HG03139 (cell line): ENCODE measurements around the gene MAOA.
"Not testable (repeated sequence)": the region's sequence is repeated elsewhere in the genome, so short reads cannot be mapped to it uniquely, and the experiment has no call there.

Source experiments
- ATAC-seq: cut with Tn5 transposase; IDR thresholded peaks from one replicate; pipeline ENCODE4 v1.9.1; 2021; ENCODE audit not compliant: unreplicated experiment

Gene MAOA

DNA sequence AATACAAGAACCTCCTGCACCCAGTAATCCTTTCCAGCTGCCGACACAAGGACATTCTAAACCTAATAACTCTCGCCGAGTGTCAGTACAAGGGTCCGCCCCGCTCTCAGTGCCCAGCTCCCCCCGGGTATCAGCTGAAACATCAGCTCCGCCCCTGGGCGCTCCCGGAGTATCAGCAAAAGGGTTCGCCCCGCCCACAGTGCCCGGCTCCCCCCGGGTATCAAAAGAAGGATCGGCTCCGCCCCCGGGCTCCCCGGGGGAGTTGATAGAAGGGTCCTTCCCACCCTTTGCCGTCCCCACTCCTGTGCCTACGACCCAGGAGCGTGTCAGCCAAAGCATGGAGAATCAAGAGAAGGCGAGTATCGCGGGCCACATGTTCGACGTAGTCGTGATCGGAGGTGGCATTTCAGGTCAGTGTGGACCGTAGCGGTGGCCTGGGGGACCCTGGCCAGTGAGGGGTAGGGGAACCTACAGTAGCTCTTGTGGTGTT lies at the start of gene MAOA:
Gene MAOA (plus strand): TSS at position 295 of the 490 bp plus-strand sequence. CDS start 43 bp downstream, at position 338.
- no peak for ATAC-seq

DNA sequence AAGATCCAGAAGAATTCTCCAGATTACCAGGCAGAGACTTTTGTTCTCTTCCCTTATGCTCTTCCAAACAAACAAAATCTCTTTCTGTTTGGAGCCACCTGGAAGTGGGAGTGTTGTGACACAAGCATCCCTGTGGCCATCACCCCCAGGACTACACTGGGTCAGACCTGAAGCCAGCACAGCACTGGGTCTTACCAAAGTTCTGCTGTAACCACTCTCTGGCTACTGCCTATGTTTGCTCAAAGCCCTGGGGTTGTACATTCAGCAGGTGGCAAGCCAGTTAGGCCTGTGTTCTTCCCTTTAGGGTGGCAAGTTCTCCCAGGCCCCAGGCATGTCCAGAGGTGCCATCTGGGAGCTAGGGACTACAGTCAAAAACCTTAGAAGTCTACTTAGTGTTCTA lies 43.7 kb upstream of the MAOA start:
- ATAC-seq = no peak

DNA sequence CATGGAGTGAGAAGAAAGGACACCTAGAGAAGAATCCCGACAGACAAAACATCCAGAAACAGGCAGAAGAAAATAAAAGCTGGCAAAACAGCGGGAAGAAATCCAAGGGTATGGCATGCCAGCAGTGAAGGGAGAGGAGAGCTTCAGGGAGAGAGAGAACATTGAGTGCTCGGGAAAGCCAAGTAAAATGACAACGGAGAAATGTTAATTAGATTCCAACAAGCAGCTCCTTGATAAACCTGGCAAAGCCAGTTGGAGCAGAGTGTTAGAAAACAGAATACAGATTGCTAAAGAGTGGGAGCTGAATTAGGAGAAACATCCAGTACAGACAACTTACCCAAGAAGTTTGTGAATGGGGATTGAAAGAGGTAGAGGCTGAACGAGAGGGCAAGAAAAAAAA lies 40.4 kb upstream of the MAOA start:
- ATAC-seq = no peak

DNA sequence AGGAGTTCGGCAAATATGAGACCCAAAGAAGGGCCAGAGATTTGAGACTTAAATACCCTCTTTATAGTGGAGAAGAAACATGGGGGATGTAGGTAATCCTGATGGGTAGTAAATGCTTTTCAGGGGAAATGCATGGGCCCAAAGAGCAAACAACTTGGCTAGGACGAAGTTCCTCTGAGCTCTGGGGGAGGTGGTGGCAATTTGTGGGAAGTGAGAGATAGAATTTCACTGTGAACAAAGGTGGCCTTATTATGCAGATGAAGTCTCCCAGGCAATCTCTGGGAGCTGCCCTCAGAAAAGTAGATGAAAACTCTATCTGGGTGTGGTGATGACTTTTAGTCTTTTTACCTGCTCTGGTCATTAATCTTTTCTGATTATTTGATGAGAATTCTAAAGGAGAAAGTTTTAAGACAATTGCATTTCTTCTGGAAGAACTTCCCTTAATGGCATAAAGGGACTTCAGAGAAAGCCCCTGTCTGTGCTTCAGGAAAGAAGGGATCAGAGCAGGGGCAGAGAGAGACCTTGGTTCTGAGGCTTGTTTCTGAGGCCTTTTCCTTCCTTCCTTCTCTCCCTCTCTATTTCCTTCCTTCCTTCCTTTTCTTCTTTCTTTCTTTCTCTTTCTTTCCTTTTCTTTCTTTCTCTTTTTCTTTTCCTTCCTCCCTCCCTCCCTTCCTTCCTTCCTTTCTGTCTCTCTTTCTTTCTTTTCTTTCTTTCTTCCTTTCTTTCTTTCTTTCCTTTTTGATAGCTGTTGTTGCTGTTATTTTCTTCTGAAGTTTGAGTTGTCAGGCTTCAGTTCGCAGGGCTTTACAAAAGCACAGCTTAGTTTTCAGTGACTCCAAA lies 37.5 kb upstream of the MAOA start:
- no peak for ATAC-seq

DNA sequence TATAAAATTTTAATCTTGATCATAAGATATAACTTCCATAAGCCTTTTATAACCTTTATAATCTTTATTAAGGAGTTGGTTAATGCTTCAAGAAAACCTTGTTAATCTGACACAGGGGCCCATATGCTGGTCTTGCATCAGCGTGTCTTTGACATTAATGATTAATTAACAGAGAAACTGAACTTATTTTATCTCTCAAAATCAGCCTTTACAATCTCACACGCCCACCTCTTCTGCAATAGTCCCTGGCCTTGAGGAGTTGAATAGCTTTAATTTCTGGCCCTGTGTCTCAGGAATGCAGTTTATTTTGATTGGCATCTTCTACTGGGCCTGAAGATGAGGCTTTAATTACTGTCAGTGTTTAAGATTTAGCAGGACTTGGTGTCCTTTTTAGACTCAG lies 36.2 kb upstream of the MAOA start:
- not testable (repeated sequence) for ATAC-seq

DNA sequence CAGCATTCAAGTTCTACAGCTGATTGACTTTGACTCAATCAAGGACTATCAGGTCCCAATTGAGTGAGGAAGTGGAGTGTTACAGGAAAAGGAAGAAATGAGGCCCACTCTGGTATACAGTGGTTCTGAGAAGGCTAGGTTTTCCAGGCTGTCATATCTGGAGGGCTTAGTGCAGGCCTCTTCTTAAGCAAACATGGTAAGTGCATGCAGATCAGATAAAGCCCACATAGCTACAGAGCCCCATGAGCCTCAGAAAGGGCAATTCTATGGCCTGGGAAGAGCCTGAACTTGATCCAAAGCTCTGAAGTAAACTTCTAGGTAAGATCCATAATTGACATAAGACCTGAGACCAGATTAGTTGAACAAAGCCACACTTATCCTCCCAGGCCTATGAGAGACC lies 29.0 kb upstream of the MAOA start:
- ATAC-seq = no peak

DNA sequence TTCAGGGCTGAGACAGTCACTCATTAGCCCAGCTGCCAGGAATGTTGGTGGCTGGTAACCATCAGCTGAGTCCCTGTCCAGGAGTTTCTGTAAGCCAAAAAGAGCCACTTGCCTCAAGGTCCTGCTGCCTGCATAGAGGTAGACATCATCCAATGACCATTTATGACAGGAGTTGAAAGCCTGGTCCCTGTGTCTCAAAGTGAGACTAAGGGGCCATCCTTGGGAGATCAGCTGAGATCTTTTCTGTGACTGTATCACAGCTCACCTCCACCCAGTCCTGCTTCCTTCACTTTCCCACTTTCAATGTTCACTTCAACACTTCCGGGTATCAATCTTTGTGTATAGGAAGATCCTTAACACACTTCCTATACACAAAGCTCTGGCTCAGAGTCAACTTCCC lies 28.4 kb upstream of the MAOA start:
- no peak for ATAC-seq

DNA sequence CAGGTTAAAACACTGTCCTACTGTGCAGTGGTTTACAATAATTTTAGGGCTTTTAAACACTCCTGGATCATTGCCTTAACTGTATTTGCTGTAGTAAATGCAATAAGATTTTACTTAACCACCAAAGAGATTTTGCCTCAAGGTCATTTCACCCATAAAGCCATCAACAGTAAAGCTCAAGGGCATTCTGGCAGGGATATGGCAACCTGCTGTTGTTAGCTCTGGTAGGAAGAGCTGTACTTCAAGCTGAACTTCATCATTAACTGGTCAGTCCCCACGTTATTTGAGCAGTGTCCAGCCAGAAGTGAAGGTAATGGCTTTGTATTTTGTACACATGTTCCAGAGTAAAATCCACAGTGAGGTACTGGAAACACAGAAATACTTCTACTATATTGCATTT lies 26.9 kb upstream of the MAOA start:
- no peak for ATAC-seq

DNA sequence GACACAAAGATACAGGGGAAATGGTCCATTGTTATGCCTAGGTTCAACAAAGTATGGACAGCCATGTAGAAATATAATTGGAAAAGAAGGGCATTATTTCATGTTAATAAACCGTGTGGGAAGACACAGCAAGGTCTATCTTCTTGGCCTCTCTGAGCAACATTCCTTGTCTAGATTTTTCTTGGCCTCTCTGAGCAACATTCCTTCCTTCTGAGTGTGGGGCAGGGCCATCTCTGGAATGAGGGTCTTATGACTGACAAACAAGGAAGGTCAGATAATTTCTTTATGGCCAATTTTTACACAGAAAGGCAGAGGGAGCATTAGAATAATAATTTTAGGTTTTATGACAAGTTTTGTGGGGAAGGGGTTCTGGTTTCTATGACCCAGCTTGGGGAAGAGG lies 24.3 kb upstream of the MAOA start:
- ATAC-seq = no peak

DNA sequence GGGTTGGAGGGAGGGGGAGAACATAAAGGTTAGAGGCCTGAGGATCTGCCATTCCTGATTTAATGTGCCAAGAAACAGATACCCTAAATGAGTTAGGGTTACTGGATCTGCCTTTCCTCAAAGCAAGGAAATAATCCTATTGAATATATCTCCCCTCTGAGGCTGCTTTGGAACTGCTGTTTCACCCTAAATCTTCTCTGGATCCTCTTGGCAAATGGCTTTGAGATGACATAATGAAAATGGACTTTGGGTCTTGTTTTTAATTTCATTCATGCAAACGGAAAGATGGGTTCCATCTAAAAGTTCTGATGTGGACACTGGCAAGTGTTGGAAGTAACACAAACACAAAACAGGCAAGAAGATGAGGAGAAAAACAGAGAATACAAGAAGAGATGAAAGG lies 23.0 kb upstream of the MAOA start:
- no peak for ATAC-seq

DNA sequence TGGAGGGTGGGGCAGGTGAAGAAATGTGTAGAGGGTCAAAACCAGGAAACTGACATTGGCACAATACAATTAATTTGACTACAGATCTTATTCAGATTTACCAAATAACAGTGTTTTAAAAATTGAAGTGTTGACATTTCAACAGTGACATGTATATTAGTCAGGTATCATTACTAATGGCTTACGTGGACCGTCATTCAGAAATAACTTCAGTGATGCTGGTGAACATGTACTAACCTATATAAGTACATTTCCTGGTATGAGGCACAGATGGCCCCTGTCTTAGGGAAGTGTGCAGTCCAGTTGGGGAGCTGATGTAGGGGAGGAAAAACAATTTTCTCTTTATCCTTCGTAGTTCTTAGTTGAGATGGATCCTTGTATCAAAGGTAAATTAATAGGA lies 22.3 kb upstream of the MAOA start:
- no peak for ATAC-seq

DNA sequence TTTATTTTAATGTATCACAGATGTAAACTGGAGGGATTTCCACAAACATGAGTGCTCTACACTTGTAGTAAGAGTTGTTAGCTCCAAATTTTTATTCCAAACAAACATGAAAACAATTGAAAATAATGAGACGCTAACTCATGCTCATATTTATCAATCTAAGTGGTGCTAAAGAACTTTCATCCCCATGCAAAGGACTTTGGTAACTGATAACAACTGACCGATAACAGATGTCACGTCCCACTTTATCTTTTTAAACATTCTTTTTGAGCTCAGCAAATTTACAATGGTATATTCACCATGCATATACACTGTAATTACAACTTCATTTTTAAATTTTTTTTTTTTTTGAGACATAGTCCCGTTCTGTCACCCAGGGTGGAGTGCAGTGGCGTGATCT lies 15.6 kb upstream of the MAOA start:
- ATAC-seq = no peak

DNA sequence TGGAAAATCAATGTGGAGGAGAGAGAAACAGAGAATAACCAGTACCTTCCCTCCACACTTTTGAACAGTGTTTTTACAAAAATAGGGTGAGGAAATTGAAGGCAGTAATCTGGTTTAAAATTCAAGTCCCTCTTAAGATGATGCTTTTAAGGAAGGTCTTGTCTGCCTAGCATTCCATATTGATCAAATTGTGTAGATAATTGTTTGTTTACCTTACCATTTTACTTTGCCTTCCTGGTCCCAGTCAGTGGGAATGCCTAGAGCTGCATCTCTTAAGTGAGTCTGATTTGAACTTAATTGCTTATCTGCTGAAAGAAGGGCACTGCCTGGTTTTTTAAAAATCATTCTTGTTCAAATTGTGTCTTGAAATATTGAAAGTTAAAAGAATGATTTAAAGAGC lies 14.4 kb upstream of the MAOA start:
- no peak for ATAC-seq

DNA sequence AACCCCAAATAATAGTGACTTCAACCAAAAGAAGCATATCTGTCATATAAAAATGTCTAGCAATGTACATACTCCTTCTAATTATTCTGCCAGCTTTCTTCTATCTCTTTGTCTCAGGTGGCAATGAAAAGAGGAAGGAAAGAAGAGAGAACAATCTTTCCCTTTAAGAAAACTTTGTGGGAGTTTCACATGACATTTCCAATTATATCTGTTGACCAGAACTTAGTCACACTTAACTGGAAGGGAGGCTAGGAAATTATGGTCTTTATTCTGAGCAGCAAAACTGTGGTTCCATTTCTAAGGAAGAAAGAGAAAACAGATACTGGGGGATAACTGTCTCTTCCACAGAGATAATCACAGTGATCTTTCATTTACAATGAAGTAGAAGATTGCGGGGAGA lies 12.9 kb upstream of the MAOA start:
- ATAC-seq = no peak

DNA sequence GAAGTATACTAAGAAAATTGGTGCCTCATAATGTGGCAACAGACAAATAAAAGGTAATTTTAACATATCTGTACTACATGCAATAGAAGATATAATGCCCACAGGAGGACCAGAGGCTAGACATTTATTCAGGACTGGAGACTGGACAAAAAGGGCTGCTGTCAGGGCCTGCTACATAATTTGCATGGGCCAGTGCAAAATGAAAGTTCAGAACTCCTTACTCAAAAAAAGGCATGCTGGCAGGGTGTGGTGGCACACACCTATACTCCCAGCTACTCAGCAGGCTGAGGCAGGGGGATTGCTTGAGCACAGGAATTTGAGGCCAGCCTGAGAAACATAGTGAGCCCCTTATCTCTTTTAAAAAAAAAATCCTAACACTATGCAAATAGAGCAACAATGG lies 12.4 kb upstream of the MAOA start:
- no peak for ATAC-seq

DNA sequence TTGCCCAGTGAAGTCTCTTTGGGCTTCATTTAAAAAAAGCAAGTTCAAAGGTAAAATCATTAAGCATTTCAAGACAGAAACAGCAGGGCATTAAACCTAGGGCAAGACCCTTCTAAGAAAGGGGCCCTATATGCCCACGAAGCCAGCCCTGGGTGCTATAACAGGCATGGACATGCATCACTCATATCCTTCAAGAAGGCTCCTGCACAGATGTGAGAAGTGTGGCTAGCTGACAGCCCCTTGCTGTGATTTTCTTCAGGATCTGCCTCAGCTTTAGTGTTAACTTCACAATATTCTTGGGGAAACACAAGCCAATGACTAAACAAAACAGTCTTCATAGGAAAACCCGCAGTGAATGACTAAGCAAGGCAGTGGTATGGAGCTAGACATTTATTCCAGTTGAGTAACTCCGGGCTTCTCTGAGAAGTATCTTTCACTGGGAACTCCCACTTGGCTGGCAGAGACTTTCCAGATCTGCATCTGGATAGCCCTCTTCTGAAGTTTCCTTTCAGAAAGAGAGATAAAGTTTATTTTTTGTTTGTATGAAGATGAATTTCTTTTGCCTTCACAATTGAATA lies 11.9 kb upstream of the MAOA start:
- no peak for ATAC-seq

DNA sequence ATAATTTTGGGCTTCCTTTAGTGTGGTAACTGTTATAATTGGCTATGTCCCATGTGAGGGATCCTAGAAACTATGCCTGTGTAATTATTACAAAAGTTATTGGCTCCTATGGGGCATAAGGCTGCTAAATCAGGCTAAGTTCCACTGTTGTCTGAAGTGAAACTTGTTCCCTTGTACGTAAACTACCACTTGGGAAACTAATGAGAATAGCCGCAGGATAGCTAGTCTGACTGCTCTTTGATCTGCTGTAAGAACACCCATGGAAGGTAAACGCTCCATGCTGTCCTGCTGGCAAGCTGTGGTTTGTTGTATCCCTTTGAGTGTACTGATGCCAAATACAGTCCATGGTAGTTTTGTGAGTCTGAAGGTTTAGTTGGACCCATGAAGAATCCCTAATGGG lies 9.3 kb upstream of the MAOA start:
- no peak for ATAC-seq

DNA sequence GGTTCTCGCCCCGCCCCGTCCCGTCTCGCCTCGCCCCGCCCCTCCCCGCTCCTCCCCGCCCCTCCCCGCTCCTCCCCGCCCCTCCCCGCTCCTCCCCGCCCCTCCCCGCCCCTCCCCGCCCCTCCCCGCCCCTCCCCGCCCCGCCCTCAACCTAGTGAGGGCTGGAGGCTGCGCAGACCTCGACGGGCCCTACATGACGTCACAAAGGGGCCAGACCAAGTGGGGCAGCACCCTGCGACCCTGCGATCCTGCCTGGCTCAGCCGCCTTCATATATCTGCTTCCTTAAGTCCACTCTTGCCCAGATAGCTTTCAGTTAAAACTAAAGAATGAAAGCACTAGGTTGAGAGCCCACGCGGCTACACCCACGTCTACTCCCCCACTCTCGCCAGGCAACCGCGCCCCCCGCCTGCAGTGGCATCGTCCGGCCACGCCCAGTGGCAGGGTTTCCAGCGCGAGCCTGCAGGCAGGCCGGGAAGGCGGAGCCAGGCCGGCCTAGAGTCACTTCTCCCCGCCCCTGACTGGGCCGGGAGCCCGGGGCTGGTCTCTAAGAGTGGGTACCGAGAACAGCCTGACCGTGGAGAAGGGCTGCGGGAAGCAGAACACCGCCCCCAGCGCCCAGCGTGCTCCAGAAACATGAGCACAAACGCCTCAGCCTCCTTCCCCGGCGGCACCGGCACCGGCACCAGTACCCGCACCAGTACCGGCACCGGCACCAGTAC lies 1.5 kb upstream of the MAOA start:
- ATAC-seq = peak; percentile 95

DNA sequence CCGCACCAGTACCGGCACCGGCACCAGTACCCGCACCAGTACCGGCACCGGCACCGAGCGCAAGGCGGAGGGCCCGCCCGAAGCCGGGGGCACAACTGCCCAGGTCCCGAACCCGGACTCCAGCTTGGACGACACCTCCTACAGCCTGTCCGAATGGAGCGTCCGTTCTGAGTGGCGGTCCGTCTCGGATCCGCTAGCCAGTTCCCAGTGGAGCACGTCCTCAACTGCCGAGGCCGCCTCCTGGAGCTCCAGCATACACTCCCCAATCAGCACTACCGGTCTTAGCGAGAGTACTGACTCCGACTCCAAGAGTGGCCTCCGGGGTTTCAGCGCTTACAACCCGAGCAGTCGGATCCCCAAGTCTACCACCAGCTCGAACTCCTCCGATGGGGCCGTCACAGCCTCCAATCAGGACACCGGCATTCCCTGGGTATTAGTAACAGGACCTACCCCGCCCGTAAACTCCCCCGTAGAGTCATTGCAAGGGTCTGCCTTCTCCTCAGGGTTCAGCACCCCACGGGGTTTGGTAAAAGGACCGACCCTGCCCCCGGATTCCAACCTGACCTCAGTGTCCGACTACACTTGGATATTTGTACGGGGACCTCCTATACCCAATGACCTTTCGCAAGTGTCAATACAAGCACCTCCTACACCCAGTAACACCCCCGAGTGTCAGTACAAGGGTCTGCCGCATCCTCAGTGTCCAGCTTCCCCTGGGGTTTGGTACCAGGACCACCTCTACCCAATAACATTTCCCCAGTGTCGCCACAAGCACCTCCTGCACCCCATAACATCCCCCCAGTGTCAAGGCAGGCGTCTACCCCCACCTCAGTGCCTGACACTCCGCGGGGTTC lies 721 bp upstream of the MAOA start:
- no peak for ATAC-seq

DNA sequence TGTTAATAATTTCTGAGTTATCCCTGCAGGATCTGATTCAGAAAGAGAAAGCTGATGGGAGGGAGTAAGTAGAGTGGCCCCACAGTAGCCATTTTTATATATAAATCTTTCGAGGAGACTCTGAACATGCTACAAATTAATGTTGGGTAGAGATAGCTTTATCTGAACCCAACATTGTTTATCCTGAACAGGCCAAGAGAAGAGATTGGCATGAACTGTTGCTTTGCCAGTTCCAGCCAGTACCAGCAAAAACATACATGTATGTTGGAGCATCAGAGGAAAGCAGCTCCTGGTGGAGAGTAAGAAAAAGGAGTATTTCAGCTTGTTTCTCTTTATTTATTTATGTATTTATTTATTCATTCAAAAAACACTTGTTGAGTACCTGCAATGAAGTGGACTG lies 1.6 kb downstream of the MAOA start:
- ATAC-seq = no peak
